Measurements from ENCODE around the gene NIPA2.

DNA sequence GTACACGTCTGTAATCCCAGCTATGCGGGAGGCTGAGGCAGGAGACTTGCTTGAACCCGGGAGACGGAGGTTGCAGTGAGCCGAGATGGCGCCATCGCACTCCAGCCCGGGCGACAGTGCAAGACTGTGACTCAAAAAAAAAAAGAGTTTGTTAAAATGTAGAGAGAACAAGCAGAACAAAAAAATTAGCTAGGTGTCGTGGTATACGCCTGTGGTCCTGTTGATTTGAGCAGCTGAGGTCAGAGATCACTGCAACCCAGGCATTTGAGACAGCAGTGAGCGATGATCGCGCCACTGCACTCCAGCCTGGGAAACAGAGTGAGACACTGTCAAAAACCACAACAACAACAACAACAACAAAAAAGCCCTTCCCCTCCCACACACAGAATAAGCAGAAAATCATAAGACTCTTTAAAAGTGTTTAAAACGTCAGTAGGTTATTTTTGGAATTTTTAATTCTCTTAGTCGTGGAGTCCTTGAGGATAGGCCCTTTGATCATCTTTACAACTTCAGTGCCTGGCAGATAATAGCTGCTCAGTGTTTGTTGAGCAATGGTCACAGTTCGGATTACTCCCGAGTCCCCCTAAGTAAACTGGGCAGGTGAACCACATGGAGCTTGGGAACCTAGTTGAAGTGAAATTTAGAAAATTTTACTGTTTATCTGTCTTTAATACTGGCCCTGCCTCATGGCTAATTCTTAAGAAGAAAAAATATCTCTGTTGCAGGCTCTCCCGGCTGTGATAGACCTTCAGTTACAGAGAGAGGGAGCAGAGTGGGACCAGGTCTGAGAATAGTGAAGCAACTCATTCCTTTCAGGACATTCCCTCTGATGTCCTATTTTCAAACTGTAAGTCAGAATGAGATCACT lies 6.2 kb downstream of the NIPA2 start:
- TF ChIP-seq CTCF (IDR thresholded peaks at IDR 0.05) = no peak
- no peak for TF ChIP-seq POLR2A (IDR thresholded peaks at IDR 0.05)

Data from lower leg skin (tissue), 3 donors.